GM12872 (cell line): ENCODE data around the gene VSTM4.

Source experiments
- CTCF ChIP-seq: IDR thresholded peaks from 3 replicates; pipeline ENCODE4 v1.5.1; 2011; ENCODE audit warnings: low read depth, mild to moderate bottlenecking, low read length, moderate library complexity; ENCODE audit not compliant: insufficient read depth

VSTM4 gene, protein sequence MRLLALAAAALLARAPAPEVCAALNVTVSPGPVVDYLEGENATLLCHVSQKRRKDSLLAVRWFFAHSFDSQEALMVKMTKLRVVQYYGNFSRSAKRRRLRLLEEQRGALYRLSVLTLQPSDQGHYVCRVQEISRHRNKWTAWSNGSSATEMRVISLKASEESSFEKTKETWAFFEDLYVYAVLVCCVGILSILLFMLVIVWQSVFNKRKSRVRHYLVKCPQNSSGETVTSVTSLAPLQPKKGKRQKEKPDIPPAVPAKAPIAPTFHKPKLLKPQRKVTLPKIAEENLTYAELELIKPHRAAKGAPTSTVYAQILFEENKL

DNA sequence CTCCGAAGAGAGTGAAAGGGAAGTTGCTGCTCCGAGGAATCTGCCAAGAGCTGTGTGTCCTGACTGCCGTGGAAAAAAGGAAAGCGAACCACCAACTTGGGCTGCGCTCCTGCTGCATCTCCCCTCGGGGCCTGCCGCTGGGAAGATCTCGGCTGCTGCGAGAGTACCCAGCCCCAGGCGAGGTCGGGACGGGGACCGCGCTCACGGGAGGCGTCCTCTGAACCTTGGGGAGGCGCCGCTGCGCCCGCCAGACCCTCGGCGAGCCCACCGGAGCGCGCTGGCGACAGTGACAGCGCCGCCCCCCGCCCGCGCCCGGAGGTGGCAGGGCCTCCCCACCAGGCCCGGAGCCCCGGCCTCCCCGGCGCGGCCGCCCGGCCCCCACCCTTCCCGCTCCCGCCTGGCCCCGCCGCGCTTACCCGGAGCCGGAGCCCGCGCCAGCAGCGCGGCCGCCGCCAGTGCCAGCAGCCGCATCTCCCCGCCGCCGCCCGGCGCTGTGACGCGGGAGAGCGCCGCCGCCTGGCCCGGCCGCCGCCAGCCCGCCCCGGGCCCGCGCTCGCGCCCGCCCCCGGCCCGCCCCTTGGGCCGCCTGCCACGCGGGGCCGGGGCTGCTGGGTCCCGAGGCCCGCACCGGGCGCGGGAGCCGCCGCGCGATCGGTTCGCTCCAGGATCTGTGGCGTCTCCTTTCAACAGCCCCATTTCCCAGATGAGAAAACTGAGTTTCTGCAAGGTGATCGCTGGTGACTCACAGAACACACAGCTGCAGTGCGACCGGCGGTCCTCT is at the start of gene VSTM4:
TSS of gene VSTM4 (minus strand) at position 508 of the 781 bp plus-strand sequence. CDS start at position 471, 37 bp downstream.
- TF ChIP-seq CTCF = no peak; the same call in 2 of the 3 replicates

GRCh38 chr10:49164559-49165188 is 49.4 kb upstream of the VSTM4 start:
- TF ChIP-seq CTCF = peak; percentile 98

DNA sequence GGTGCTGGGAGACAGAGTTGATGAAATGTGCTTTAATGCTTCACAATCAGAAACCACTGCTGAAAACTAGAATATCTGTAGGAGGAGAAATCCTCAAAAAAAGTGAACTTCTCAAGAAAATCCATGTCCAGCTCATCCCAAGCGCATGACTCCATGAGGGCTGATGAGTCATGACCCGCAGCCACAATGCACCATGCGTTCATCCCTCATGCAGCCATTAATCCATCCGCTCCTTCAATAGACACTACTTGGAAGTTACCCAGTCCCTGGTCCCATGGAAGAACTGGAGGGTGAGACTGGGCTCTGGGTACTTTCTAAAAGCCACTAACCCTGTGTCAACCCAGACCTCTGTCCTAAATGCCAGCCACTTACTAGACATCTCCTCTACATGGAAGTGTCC is 48.4 kb upstream of the VSTM4 start:
- no peak for TF ChIP-seq CTCF

DNA sequence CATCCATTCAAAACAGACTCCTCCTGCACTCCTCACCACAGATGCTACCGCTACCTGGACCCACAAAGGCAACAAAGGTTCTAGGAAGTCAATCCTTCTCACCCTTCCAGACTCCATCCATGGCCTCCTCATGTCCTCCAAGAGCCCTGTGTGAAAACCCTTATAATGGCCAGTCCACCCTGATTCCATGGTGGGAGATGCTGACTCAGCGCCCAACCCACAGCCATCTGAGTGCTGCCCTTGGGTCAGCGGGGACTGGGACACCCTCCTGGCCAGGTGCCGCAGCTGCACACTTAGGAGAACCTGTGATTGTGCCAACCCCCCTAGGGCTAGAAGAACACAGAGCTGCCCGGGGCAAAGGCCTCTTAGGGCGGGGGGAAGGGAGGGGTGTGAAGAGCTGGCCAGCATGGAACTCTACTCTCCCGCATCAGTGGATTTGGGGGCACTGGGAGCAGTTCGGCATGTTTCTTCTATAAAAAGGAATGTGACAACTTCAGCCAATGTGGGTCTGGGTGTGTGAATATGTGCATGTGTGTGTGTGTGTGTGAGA is 47.5 kb upstream of the VSTM4 start:
- no peak for TF ChIP-seq CTCF

GRCh38 chr10:49162063-49162462 is 46.7 kb upstream of the VSTM4 start:
- no peak for TF ChIP-seq CTCF

GRCh38 chr10:49161411-49161997 is 46.2 kb upstream of the VSTM4 start:
- peak; percentile 37; the same call in 1 of the 3 replicates for TF ChIP-seq CTCF
